ENCODE results near the gene RIOX2. TPM values are rescaled to one million over a fixed set of nuclear protein-coding genes. Genes with fewer than 3 reads are reported as not detected.

RIOX2 gene
- total and polyA plus RNA-seq, 2 of the 8 experiments (the other 6 are each of a cell fraction or from before 2014, with no cell fraction given), result 3.8 to 16.4 TPM

GRCh38 chr3:97999994-98000393 is 27.8 kb upstream of the RIOX2 start (continued):
- TF ChIP-seq CHD7 (IDR thresholded peaks at IDR 0.05; ENCODE audit: insufficient replicate concordance, low read length), result no peak
- TF ChIP-seq SRF (IDR thresholded peaks at IDR 0.05; ENCODE audit: low read depth, low read length), result no peak
